ENCODE results near the gene MARVELD3.

Gene MARVELD3

DNA sequence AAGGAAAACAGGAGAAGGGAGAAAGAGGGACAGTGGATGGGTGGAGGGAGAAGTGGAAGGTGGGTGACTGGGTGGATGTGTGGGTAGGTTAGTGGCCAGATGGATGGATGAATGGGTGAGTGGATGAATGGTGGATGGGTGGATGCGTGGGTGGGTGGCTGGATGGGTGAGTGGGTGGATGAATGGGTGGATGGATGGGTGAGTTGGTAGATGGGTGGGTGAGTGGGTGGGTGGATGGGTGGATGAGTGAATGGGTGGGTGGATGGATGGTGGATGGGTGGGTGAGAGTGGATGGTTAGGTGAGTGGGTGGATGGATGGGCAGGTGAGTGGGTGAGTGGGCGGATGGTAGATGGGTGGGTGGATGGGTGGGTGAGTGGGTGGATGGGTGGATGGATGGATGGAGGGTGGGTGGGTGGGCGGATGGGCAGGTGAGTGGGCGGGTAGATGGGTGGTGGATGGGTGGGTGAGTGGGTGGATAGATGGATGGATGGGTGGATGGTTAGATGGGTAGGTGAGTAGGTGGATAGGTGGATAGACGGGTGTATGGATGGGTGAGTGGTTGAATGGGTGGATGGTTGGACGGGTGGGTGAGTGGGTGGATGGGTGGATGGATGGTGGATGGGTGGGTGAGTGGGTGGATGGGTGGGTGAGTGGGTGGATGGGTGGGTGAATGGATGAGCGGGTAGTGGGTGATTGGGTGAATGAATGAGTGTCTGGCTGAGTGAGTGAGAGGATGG is 702 bp upstream of the MARVELD3 start:
- DNase-seq, result no peak

- no peak for DNase-seq
Measured at GRCh38 chr16:71626858-71627213, 852 bp downstream of the MARVELD3 start.

- DNase-seq, result no peak
Measured at GRCh38 chr16:71627731-71628181, 1.8 kb downstream of the MARVELD3 start.

- DNase-seq, result peak; percentile 13
Measured at GRCh38 chr16:71628810-71629209, 2.8 kb downstream of the MARVELD3 start.

DNA sequence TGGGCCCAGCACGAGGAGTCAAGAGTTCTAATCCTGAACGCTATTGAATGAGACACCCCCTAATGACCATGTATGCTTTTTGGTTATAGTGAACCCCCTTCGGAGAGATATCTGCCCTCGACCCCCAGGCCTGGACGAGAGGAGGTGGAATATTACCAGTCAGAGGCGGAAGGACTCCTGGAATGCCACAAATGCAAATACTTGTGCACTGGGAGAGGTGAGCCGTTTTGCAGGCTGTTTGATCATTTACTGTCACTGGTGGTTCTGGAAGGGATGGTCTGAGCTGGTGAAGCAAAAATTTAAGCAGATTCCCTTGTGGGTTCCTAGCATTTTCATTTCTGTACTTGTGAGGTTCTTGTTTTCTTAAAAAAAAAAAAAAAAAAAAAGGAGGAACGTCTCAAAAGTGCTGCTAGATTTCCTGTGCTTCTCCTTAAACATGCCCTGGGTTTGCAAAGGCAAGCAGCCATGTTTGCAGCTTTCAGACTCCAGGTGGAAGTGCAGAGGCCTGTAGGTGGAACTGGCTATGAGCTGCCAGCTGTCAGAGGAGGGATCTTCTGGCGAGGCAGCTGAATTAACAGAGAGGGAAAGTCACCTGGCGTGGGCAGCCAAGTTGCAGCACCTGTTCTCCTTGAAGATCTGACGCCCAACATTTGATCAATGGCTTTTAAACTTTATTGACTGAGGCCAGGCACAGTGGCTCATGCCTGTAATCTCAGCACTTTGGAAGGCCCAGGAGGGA is 3.5 kb downstream of the MARVELD3 start:
- no peak for DNase-seq

GRCh38 chr16:71630808-71631207 is 4.8 kb downstream of the MARVELD3 start:
- DNase-seq, result no peak

DNA sequence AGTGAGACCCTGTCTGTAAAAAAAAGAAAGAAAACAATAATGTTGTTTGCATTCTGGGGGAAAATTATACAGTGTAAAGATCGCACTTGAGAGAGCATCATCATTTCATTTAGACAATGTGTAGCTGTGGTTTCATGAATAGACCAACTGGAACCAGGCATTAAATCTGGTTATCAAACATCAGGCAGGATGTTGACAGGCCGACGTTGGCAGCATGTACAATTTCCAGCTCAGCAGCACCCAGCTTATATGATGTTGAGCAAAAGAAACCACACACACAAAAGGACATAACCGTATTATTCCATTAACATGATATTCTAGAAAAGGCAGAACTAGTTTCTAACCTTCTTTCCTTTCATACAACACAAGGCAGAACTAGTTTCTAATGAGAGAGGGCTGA is 5.8 kb downstream of the MARVELD3 start:
- no peak for DNase-seq

GRCh38 chr16:71635632-71636031 is 9.6 kb downstream of the MARVELD3 start:
- DNase-seq, result no peak

GRCh38 chr16:71637398-71637797 is 11.4 kb downstream of the MARVELD3 start:
- no peak for DNase-seq

GRCh38 chr16:71645450-71645849 is 19.5 kb downstream of the MARVELD3 start:
- peak; percentile 33 for DNase-seq

- no peak for DNase-seq
Measured at GRCh38 chr16:71647391-71647790, 21.4 kb downstream of the MARVELD3 start.

DNA sequence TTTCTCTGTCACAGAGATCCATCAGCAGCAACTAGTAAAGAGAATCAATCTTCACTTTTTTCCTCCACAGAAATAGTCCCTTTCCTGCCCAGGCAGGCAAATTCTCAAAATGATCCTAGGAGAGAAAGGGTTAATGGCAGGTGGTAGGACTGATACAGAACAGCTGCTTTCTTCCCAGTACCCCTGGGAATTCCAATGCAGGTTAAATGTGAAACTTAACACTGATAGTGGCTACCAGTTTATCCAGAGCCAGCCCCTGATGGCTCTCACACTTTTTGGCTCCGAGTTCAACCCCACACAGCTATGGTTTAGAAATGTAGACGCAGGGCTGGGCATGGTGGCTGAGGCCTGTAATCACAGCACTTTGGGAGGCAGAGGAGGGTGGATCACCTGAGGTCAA is 22.2 kb downstream of the MARVELD3 start:
- no peak for DNase-seq

GRCh38 chr16:71648921-71649320 is 22.9 kb downstream of the MARVELD3 start:
- no peak for DNase-seq

DNA sequence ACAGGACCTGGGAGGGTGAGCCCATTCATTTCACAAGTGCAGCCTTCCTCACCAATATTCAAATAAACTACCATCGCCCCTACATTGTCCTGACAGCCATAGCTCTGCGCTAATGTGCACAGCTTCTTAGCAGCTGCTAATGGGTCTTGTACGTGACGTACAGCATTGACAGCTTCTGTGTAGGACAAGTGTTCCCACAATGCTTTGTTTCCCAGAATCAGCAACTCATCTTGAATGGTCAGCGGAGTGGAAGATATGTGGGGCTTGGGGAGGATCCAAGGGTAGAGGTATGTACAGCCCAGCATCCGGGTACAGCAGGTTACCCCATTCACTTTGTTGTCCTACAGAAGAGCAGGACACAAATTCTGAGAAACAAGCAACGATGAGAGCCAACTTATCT is 23.7 kb downstream of the MARVELD3 start:
- no peak for DNase-seq

DNA sequence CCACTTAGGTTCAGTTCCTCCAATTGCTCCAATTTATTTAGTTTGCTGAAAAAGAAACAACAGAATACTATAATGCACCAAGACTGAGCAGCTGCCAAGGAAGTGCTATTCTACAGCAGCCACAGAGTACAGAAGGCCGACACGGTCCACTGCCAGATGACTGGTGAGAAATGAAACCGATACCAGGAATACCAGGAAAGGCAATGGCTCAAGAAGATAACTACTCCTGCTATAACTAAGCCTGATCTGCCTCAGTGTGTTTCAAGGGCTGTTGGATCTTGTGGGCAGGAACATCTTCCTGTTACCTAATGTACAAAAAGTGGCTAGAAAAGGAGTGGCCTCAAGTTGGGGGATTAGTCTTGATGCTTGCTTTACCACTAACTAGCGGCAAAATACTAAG is 32.8 kb downstream of the MARVELD3 start:
- no peak for DNase-seq

GRCh38 chr16:71659471-71659870 is 33.5 kb downstream of the MARVELD3 start:
- DNase-seq, result no peak

DNA sequence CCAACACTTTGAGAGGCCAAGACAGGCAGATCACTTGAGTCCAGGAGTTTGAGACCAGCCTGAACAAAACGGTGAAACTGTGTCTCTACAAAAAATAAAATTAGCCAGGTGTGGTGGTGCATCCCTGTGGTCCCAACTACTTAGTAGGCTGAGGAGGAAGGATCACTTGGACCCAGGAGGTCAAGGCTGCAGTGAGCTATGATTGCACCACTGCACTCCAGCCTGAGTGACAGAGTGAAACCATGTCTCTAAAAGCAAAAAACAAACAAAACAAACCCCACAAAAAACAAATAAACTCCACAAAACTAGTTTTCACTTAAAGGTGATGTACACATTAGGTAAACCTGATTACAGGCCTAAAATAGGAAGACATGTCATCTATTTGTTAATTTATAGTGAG is 40.3 kb downstream of the MARVELD3 start:
- no peak for DNase-seq

DNA sequence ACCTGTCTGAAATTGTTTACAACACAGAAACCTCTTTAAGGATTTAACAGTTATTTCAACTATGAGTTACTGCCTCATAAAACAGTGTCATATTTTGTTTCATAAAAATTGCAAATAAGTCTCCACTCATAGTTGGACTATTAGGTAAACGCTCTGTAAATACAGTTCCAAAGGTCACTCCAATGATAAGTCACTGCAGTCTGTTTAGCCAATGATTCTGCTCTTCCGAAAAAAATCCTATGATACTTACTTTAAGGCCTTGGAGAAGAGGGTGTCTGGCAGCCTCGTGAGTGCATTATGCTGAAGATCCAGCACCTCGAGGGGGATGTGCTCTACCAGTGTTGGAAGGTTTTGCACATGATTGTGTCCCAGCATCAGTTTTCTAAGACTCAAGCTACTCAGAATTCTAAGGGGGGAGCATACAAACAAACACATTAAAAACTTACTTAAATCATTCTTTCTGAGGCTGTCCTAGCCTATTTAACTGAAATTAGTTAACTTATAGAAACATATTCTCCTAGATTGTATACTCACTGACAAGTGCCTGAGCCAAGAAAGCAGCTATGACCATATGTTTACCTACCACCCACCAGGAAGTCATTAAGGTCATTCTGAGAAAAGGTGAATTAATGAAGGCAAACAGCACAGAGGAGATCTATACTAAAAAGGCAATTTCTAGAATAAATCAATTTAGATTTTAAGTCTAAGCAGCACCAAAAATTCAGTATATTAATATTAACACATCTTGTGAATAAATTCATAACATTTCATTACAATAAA is 41.1 kb downstream of the MARVELD3 start:
- DNase-seq, result no peak

GRCh38 chr16:71669926-71670536 is 44.0 kb downstream of the MARVELD3 start:
- no peak for DNase-seq

DNA sequence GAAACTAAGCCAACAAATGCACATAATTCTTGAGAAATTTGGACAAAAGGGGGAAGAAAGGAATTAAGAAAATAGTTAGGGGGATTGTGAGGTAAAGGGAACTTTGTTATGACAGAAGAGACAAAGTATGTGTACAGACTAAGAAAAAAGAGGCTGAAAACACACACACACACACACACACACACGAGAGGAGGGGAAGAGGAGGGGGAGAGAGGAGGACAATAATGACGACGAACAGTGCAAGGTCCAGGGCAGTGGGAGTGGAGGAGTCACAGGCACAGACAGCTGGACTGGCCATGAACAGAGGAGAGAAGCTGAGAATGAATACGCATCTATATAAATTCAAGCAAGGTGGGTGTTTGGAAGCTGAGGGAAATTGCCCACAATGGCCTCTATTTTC is 44.6 kb downstream of the MARVELD3 start:
- DNase-seq, result no peak

DNA sequence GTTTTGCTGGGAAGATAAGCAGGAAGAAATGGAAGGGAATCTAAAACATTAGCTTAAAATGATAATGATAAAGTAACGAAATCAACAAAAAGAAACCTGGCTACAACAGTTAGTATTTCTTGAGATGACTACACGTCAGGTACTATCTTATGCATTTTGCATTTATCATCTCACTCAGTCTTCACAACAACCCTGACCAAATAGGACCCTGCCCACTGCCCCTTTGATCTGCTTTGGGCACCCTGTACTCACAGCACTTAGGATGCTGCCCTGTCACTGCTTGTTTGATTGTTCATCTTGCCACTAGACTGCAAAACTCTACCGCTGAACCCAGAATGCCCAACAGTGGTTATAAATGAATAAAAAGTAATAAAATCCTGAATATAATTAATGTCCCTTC is 45.2 kb downstream of the MARVELD3 start:
- DNase-seq, result no peak

DNA sequence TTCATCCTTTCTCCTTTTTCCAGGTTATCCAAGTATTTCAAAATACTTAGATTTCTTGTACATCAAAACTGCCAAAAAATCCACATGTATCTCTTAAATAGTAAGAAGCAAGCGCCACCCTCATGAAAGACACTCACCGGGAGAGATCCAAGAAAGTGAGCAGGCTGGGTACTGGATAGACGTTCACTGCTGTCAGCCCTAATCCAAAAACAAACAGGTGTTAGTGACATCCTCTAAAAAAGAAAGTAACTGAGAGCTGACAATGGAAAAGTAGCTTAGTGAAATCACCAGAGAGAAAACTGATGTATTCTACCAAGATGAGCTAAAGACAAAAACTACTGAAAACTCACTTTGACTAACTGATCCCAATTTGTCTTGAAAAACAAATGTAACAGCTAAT is 46.1 kb downstream of the MARVELD3 start:
- DNase-seq, result no peak
